B cell (primary cell): ENCODE results near the gene ABCG1. TPM values are rescaled to one million over a fixed set of nuclear protein-coding genes. Genes with fewer than 3 reads are reported as not detected.

Source experiments
- ATAC-seq: fragments of 200-7000 bp; cut with Tn5 transposase; one replicate; pipeline ENCODE4 v1.10.0; 2021; ENCODE audit warnings: low read depth, mild to moderate bottlenecking, moderate number of reproducible peaks, moderate library complexity
- CTCF ChIA-PET: fragments of 350-600 bp; sonication (Branson Sonifier 250); formaldehyde crosslinking; loops from one replicate; lab custom pipeline; 2021; ENCODE audit warnings: antibody characterized with exemption, inconsistent platforms; lab: Charles Lee
- POLR2A ChIA-PET: fragments of 350-600 bp; sonication (Branson Sonifier 250); formaldehyde crosslinking; loops from one replicate; lab custom pipeline; 2021; ENCODE audit warnings: antibody characterized with exemption; lab: Charles Lee
- DNase-seq: peaks from one replicate; pipeline ENCODE4 v3.0.0; 2013
- H2AFZ ChIP-seq: 2 replicates; pipeline ENCODE4 v1.6.1; 2012; ENCODE audit warnings: mild to moderate bottlenecking, low read depth, low read length; ENCODE audit not compliant: insufficient read depth, poor library complexity, severe bottlenecking
- H3K27ac ChIP-seq, 2 donors: 1 replicate in 1 of 2; 2 replicates in 1 of 2; pipeline ENCODE4 v1.5.1; 2012 to 2013; ENCODE audit warnings: low read length in 2 of 2, mild to moderate bottlenecking in 2 of 2, moderate library complexity in 1 of 2
- H3K27me3 ChIP-seq, 4 experiments: fragments of 200-600 bp in 1 of 4; sonication (generic) in 1 of 4; replicated peaks in 1 of 4; 1 replicate in 2 of 4; 2 replicates in 2 of 4; pipeline versions ENCODE4 v1.6.1 to v1.7.0; 2013 to 2016; ENCODE audit warnings: low read length in 3 of 4, mild to moderate bottlenecking in 2 of 4, mixed read lengths in 1 of 4, moderate library complexity in 1 of 4; ENCODE audit not compliant: insufficient read depth in 4 of 4, control insufficient read depth in 3 of 4; ENCODE audit errors: control extremely low read depth in 1 of 4
- H3K36me3 ChIP-seq, 2 experiments: replicated peaks in 1 of 2; 1 replicate in 1 of 2; 2 replicates in 1 of 2; pipeline versions ENCODE4 v1.6.1 to v1.7.1; 2013; ENCODE audit warnings: low read length in 1 of 2; ENCODE audit not compliant: insufficient read depth in 2 of 2, control insufficient read depth in 1 of 2; ENCODE audit errors: control extremely low read depth in 1 of 2, extremely low read depth in 1 of 2
- H3K4me1 ChIP-seq, 2 donors: fragments of 200-600 bp in 1 of 2; sonication (generic) in 1 of 2; 1 replicate in 1 of 2; 2 replicates in 1 of 2; pipeline versions ENCODE4 v1.5.1 to v1.6.1; 2013 to 2017; ENCODE audit warnings: low read length in 2 of 2; ENCODE audit not compliant: control insufficient read depth in 2 of 2, insufficient read depth in 2 of 2
- H3K4me2 ChIP-seq: replicated peaks from 2 replicates; pipeline ENCODE3; 2012; ENCODE audit warnings: mild to moderate bottlenecking, low read depth, low read length; ENCODE audit not compliant: poor library complexity, severe bottlenecking
- H3K4me3 ChIP-seq, 5 experiments: fragments of 200-600 bp in 1 of 5; sonication (generic) in 1 of 5; 1 replicate in 3 of 5; 2 replicates in 2 of 5; pipeline versions ENCODE4 v1.5.1 to v1.7.0; 2011 to 2016; ENCODE audit warnings: low read length in 4 of 5, mild to moderate bottlenecking in 4 of 5, low read depth in 2 of 5, control low read depth in 1 of 5, moderate library complexity in 1 of 5; ENCODE audit not compliant: insufficient read depth in 1 of 5; ENCODE audit errors: control extremely low read depth in 1 of 5, extremely low read depth in 1 of 5
- H3K79me2 ChIP-seq: fragments of 200-600 bp; sonication (generic); one replicate; pipeline ENCODE4 v1.6.0; 2016; ENCODE audit warnings: low read length; ENCODE audit not compliant: control insufficient read depth, insufficient read depth
- H3K9ac ChIP-seq: fragments of 200-600 bp; sonication (generic); 2 replicates; pipeline ENCODE4 v1.6.1; 2017; ENCODE audit warnings: mild to moderate bottlenecking, low read length, moderate library complexity
- H3K9me3 ChIP-seq, 3 donors: one replicate each; pipeline versions ENCODE4 v1.6.1 to v1.7.1; 2013; ENCODE audit warnings: low read length in 2 of 3; ENCODE audit not compliant: control insufficient read depth in 2 of 3, insufficient read depth in 1 of 3; ENCODE audit errors: control extremely low read depth in 1 of 3
- H4K20me1 ChIP-seq: 2 replicates; pipeline ENCODE4 v1.6.0; 2012; ENCODE audit warnings: mild to moderate bottlenecking, low read length; ENCODE audit not compliant: insufficient read depth, control insufficient read depth, poor library complexity, severe bottlenecking
- H3K27ac Mint-ChIP-seq: one replicate; pipeline ENCODE4 v1.8.0; 2021; ENCODE audit warnings: mixed read lengths
- H3K27me3 Mint-ChIP-seq: one replicate; pipeline ENCODE4 v1.8.0; 2021; ENCODE audit warnings: mixed read lengths
- H3K4me1 Mint-ChIP-seq: one replicate; pipeline ENCODE4 v1.8.0; 2021; ENCODE audit warnings: mixed read lengths
- H3K4me3 Mint-ChIP-seq: one replicate; pipeline ENCODE4 v1.8.0; 2021; ENCODE audit warnings: mixed read lengths
- H3K9me3 Mint-ChIP-seq: one replicate; pipeline ENCODE4 v1.8.0; 2022; ENCODE audit warnings: mixed read lengths; ENCODE audit not compliant: insufficient read depth
- EZH2 ChIP-seq: IDR thresholded peaks from 2 replicates; pipeline ENCODE4 v1.6.1; 2012; ENCODE audit warnings: borderline replicate concordance, low read depth, mild to moderate bottlenecking, moderate library complexity, low read length; ENCODE audit not compliant: insufficient read depth, poor library complexity, severe bottlenecking
- WGBS: methylation state at CpG from one replicate; pipeline ENCODE4 v1.1.5; 2013; ENCODE audit warnings: missing lambda C conversion rate; ENCODE audit not compliant: insufficient coverage; 5-methylcytosine and 5-hydroxymethylcytosine counted together
- intact Hi-C: fragments of 100-400 bp; cut with micrococcal nuclease; formaldehyde crosslinking; loops from one replicate; pipeline ENCODE4 v1.10.0; 2022
- polyA plus RNA-seq: library from polyadenylated mRNA; depleted of rRNA; stranded (reverse); fragments of >200 nt; gene quantifications from 2 replicates; pipeline ENCODE4 v1.2.3, GENCODE V29; 2012
- total RNA-seq, 2 donors: library from RNA; stranded (reverse); fragments of 120-200 nt in 1 of 2; gene quantifications; 1 replicate in 1 of 2; 2 replicates in 1 of 2; pipeline versions ENCODE4 v1.2.3 to v1.2.4, GENCODE V29; 2013 to 2022
- TF ChIP-seq, protein P1 (sequence below): fragments of 200-600 bp; IDR thresholded peaks from one replicate; pipeline ENCODE4 v1.8.0; 2022; ENCODE audit warnings: antibody characterized with exemption, mild to moderate bottlenecking

ABCG1 gene
- total and polyA plus RNA-seq, 2 donors (not counting 1 experiment from before 2014, with no cell fraction given), result 8.7 to 27.5 TPM

DNA sequence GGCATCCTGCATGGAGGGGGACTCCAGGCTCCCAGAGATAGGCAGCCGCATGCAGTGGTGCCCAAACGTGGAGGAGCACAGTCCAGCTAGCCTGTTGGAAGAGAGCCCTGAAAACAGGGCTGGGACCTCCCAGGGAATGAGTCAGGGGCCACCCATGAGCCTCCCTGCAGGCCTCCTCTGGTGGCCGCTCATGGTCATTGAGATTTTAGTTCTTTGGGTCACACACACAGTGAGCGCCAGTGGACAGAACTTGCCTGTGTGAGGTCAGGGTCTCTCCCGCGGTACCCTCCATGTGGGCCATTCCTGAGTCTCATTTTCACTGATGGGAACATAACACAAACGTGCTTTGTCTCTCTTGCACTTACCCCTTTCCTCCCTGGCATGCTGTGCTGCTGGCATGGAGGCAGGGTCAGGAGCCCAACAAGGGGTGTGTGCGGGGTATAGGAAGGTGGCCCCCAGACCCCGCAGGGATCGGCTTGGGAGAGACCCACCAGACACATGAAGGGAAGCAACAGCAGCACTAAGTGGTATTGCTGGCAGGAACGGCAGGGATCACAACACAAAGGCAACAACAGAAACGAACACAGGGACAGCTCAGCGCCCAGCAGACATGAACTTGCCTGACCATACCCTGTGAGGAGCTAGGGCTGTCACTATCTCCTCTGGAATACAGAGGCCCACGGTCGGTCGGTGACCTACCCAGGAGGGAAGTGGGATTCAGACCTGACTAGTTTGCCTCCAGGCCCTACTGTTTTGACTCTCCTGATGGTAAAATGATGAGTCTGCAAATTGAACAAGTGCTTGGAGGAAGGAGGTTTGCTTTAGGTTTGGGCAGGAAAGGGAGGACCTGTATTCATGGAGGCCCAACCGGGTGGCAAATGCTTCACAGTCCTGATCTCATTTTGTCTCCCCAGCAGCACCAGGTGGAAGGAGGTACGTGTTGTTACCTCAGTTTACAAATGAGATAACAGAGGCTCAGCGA is 31.8 kb downstream of the ABCG1 start:
- H3K9me3 ChIP-seq, result peaks cover 0 to 4% (median 0%) of the 10 kb centered on the region in 3 donors
- H3K79me2 ChIP-seq, result peaks cover 48% of the 10 kb centered on the region
- H2AFZ ChIP-seq, result no peak overlapping the region
- H3K27me3 Mint-ChIP-seq, result no peaks in the 10 kb centered on the region
- peaks cover 39 to 63% of the 10 kb centered on the region in 2 donors for H3K4me1 ChIP-seq
- H3K27ac Mint-ChIP-seq, result no peak overlapping the region
- H3K4me1 Mint-ChIP-seq, result peaks cover 78% of the 10 kb centered on the region
- POLR2A ChIA-PET, result no interaction called here
- no peak overlapping the region for H3K4me3 ChIP-seq
- intact Hi-C loops, result no loop called here
- no peaks in the 10 kb centered on the region for H3K9me3 Mint-ChIP-seq
- WGBS, result 81% methylated on average over 18 of the region's 19 CpGs
- TF ChIP-seq, protein P1, sequence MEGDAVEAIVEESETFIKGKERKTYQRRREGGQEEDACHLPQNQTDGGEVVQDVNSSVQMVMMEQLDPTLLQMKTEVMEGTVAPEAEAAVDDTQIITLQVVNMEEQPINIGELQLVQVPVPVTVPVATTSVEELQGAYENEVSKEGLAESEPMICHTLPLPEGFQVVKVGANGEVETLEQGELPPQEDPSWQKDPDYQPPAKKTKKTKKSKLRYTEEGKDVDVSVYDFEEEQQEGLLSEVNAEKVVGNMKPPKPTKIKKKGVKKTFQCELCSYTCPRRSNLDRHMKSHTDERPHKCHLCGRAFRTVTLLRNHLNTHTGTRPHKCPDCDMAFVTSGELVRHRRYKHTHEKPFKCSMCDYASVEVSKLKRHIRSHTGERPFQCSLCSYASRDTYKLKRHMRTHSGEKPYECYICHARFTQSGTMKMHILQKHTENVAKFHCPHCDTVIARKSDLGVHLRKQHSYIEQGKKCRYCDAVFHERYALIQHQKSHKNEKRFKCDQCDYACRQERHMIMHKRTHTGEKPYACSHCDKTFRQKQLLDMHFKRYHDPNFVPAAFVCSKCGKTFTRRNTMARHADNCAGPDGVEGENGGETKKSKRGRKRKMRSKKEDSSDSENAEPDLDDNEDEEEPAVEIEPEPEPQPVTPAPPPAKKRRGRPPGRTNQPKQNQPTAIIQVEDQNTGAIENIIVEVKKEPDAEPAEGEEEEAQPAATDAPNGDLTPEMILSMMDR, result no peak
- TF ChIP-seq EZH2, result no peak
- no peak overlapping the region for H3K27ac ChIP-seq
- H3K4me3 Mint-ChIP-seq, result no peak overlapping the region
- no peak overlapping the region for H3K9ac ChIP-seq
- no peak overlapping the region for H3K4me2 ChIP-seq
- ATAC-seq (no peak), DNase-seq (no peak)
- peaks cover 83% of the 10 kb centered on the region for H4K20me1 ChIP-seq
- CTCF ChIA-PET, result interaction anchor here (2.0 to 2.1 kb wide), 2 partner anchors 8 to 17 kb away, joined by 14 to 23 read pairs; no protein-coding TSS in a partner anchor
- no peaks in the 10 kb centered on the region for H3K27me3 ChIP-seq
- no peaks in the 10 kb centered on the region for H3K36me3 ChIP-seq
